GM12878 (cell line): ENCODE data around the gene ATL2. TPM values are rescaled to one million over a fixed set of nuclear protein-coding genes. Genes with fewer than 3 reads are reported as not detected.

Experiments used
- BACH1 ChIP-seq: fragments of 450-650 bp; IDR thresholded peaks from 2 replicates; pipeline ENCODE4 v1.6.1; 2017; ENCODE audit warnings: mild to moderate bottlenecking, borderline replicate concordance
- CBX3 ChIP-seq: fragments of 200-600 bp; sonication (generic); IDR thresholded peaks from 2 replicates; pipeline ENCODE4 v1.6.1; 2016; ENCODE audit warnings: low read depth, borderline replicate concordance
- CHD4 ChIP-seq: fragments of 200-600 bp; sonication (generic); IDR thresholded peaks from 2 replicates; pipeline ENCODE4 v1.6.1; 2016; ENCODE audit warnings: mild to moderate bottlenecking
- CREB1 ChIP-seq: IDR thresholded peaks from 2 replicates; pipeline ENCODE4 v1.6.1; 2012; ENCODE audit warnings: low read depth, mild to moderate bottlenecking, inconsistent platforms
- CREM ChIP-seq: IDR thresholded peaks from 2 replicates; pipeline ENCODE4 v1.6.1; 2014; ENCODE audit warnings: antibody characterized with exemption, low read depth
- ETV6 ChIP-seq, 2 experiments: fragments of 450-650 bp in 1 of 2; IDR thresholded peaks in 1 of 2; conservative IDR thresholded peaks in 1 of 2; 2 replicates each; pipeline ENCODE4 v1.6.1; 2014; ENCODE audit warnings: antibody characterized with exemption in 1 of 2, borderline replicate concordance in 1 of 2, low read depth in 1 of 2, mild to moderate bottlenecking in 1 of 2, moderate library complexity in 1 of 2
- GATAD2B ChIP-seq: fragments of 450-650 bp; conservative IDR thresholded peaks from 2 replicates; pipeline ENCODE4 v1.6.1; 2017; ENCODE audit warnings: low read depth, mild to moderate bottlenecking, moderate library complexity
- HCFC1 ChIP-seq: fragments of 150-350 bp; IDR thresholded peaks from 2 replicates; pipeline ENCODE4 v1.6.1; 2014; ENCODE audit warnings: low read length
- HDAC2 ChIP-seq: fragments of 200-600 bp; sonication (generic); IDR thresholded peaks from 2 replicates; pipeline ENCODE4 v1.6.1; 2017
- JUND ChIP-seq: IDR thresholded peaks from 2 replicates; pipeline ENCODE4 v1.6.1; 2012; ENCODE audit warnings: low read depth, mild to moderate bottlenecking, low read length, improper control_type of control experiment, moderate library complexity
- KAT2A ChIP-seq: conservative IDR thresholded peaks from 2 replicates; pipeline ENCODE4 v1.6.1; 2011; ENCODE audit warnings: low read depth, low read length; ENCODE audit not compliant: control insufficient read depth
- MTA2 ChIP-seq: fragments of 450-650 bp; IDR thresholded peaks from 2 replicates; pipeline ENCODE4 v1.6.1; 2016; ENCODE audit warnings: low read depth, mild to moderate bottlenecking, moderate library complexity
- NFYA ChIP-seq: IDR thresholded peaks from 2 replicates; pipeline ENCODE4 v1.6.1; 2011; ENCODE audit warnings: low read depth, mild to moderate bottlenecking, low read length, improper control_type of control experiment, borderline replicate concordance
- NRF1 ChIP-seq: conservative IDR thresholded peaks from 2 replicates; pipeline ENCODE4 v1.6.1; 2011; ENCODE audit warnings: mild to moderate bottlenecking, low read depth, low read length, improper control_type of control experiment
- POLR2AphosphoS2 ChIP-seq: IDR thresholded peaks from 2 replicates; pipeline ENCODE4 v1.6.1; 2011; ENCODE audit warnings: low read depth, mild to moderate bottlenecking, low read length, improper control_type of control experiment, moderate library complexity
- SP1 ChIP-seq: IDR thresholded peaks from one replicate; pipeline ENCODE4 v1.6.1; 2011; ENCODE audit warnings: low read depth, low read length
- SREBF1 ChIP-seq: IDR thresholded peaks from 2 replicates; pipeline ENCODE4 v1.6.1; 2012; ENCODE audit warnings: mild to moderate bottlenecking, low read length
- STAT1 ChIP-seq: fragments of 450-650 bp; conservative IDR thresholded peaks from 2 replicates; pipeline ENCODE4 v1.6.1; 2014; ENCODE audit warnings: antibody characterized with exemption, mild to moderate bottlenecking
- WRNIP1 ChIP-seq: IDR thresholded peaks from 2 replicates; pipeline ENCODE4 v1.6.1; 2011; ENCODE audit warnings: low read depth, low read length, improper control_type of control experiment, borderline replicate concordance
- YY1 ChIP-seq: IDR thresholded peaks from 2 replicates; pipeline ENCODE4 v1.6.1; 2011; ENCODE audit warnings: low read depth, mild to moderate bottlenecking, low read length
- ZBED1 ChIP-seq: IDR thresholded peaks from 2 replicates; pipeline ENCODE4 v1.6.1; 2016; ENCODE audit warnings: borderline replicate concordance
- polyA plus RNA-seq, 11 experiments: library from polyadenylated mRNA; depleted of rRNA in 4 of 11; unstranded in 6 of 11; stranded (reverse) in 5 of 11; fragments of >200 nt; fragmentation: Nextera tagmentation in 4 of 11; fragmentation: Illumina TruSeq in 1 of 11; extraction: Ambion mirVana in 4 of 11; extraction: Trizol in 1 of 11; gene quantifications; 1 replicate in 1 of 11; 2 replicates in 10 of 11; pipeline versions ENCODE4 v1.2.1 to v1.2.3, GENCODE V29; 2011 to 2016; ENCODE audit warnings: inconsistent platforms in 2 of 11, missing spikeins in 2 of 11, low read depth in 1 of 11
- total RNA-seq, 4 experiments: library from RNA; depleted of rRNA in 3 of 4; stranded (reverse); fragments of >200 nt in 3 of 4; fragmentation: Illumina TruSeq in 1 of 4; extraction: Trizol in 1 of 4; gene quantifications; 2 replicates each; pipeline versions ENCODE4 v1.2.1 to v1.2.3, GENCODE V29; 2013 to 2021
- TF ChIP-seq, protein P1 (sequence below): IDR thresholded peaks from 2 replicates; pipeline ENCODE4 v1.6.1; 2012; ENCODE audit warnings: low read depth, low read length, improper control_type of control experiment
- TF ChIP-seq, protein P2 (sequence below): fragments of 450-650 bp; IDR thresholded peaks from 2 replicates; pipeline ENCODE4 v1.6.1; 2017; ENCODE audit warnings: borderline replicate concordance
- TF ChIP-seq, protein P3 (sequence below): fragments of 450-650 bp; IDR thresholded peaks from 2 replicates; pipeline ENCODE4 v1.6.1; 2018; ENCODE audit warnings: borderline replicate concordance, mild to moderate bottlenecking; ENCODE audit not compliant: partially characterized antibody
- TF ChIP-seq, protein P4 (sequence below): IDR thresholded peaks from 2 replicates; pipeline ENCODE4 v1.6.1; 2012; ENCODE audit warnings: mild to moderate bottlenecking, low read depth, low read length

Gene ATL2
- total and polyA plus RNA-seq, 10 of the 15 experiments (the other 5 are each of a cell fraction or from before 2014, with no cell fraction given) = 8.6 to 51.5 (median 41.8) TPM

DNA sequence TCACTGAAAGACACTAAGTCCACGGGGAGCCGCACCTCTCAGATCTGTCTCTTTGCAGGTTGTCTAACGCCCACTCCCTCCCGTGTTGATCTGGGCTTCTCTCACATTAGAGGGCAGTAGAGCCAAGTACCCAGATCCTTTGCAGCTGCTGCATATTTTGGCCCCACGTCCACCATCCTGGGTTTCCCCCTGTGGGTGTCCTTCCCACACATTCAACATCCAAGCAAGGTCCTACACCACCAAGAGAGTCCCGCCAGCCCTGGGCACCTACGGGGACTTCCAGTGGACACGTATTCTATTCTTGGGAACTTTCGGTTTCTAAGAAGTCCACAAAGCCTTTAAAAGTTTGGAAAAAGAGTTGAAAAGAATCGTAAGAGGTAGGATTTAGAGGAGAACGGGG lies 116.6 kb downstream of the ATL2 start (continued):
- no peak for TF ChIP-seq CREB1
- peak; percentile 13 for TF ChIP-seq SP1
- TF ChIP-seq YY1 = no peak
- TF ChIP-seq KAT2A = no peak
- TF ChIP-seq GATAD2B = peak; percentile 68; the same call in 1 of the 2 replicates
- no peak for TF ChIP-seq HDAC2
- no peak for TF ChIP-seq SREBF1
- TF ChIP-seq ETV6 (conservative IDR thresholded peaks at IDR 0.05 in 1 of 2, IDR thresholded peaks at IDR 0.05 in 1 of 2; ENCODE audit: borderline replicate concordance in 1 of 2, low read depth in 1 of 2) = no peak
- TF ChIP-seq, protein P1, sequence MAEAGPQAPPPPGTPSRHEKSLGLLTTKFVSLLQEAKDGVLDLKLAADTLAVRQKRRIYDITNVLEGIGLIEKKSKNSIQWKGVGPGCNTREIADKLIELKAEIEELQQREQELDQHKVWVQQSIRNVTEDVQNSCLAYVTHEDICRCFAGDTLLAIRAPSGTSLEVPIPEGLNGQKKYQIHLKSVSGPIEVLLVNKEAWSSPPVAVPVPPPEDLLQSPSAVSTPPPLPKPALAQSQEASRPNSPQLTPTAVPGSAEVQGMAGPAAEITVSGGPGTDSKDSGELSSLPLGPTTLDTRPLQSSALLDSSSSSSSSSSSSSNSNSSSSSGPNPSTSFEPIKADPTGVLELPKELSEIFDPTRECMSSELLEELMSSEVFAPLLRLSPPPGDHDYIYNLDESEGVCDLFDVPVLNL = no peak
- TF ChIP-seq MTA2 = peak; percentile 44; the same call in 1 of the 2 replicates
- TF ChIP-seq, protein P2, sequence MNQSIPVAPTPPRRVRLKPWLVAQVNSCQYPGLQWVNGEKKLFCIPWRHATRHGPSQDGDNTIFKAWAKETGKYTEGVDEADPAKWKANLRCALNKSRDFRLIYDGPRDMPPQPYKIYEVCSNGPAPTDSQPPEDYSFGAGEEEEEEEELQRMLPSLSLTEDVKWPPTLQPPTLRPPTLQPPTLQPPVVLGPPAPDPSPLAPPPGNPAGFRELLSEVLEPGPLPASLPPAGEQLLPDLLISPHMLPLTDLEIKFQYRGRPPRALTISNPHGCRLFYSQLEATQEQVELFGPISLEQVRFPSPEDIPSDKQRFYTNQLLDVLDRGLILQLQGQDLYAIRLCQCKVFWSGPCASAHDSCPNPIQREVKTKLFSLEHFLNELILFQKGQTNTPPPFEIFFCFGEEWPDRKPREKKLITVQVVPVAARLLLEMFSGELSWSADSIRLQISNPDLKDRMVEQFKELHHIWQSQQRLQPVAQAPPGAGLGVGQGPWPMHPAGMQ = no peak
- TF ChIP-seq CBX3 = no peak
- no peak for TF ChIP-seq NFYA
- 0 out of 2 replicates have a peak, but pooled peaks have one; percentile 34 for TF ChIP-seq CREM
- TF ChIP-seq, protein P3, sequence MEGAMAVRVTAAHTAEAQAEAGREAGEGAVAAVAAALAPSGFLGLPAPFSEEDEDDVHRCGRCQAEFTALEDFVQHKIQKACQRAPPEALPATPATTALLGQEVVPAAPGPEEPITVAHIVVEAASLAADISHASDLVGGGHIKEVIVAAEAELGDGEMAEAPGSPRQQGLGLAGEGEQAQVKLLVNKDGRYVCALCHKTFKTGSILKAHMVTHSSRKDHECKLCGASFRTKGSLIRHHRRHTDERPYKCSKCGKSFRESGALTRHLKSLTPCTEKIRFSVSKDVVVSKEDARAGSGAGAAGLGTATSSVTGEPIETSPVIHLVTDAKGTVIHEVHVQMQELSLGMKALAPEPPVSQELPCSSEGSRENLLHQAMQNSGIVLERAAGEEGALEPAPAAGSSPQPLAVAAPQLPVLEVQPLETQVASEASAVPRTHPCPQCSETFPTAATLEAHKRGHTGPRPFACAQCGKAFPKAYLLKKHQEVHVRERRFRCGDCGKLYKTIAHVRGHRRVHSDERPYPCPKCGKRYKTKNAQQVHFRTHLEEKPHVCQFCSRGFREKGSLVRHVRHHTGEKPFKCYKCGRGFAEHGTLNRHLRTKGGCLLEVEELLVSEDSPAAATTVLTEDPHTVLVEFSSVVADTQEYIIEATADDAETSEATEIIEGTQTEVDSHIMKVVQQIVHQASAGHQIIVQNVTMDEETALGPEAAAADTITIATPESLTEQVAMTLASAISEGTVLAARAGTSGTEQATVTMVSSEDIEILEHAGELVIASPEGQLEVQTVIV = no peak
- no peak for TF ChIP-seq NRF1
- TF ChIP-seq ZBED1 = no peak
- TF ChIP-seq POLR2AphosphoS2 = no peak
- no peak for TF ChIP-seq CHD4
- no peak for TF ChIP-seq JUND
- no peak for TF ChIP-seq WRNIP1
- TF ChIP-seq BACH1 = no peak
- TF ChIP-seq STAT1 = no peak
- TF ChIP-seq, protein P4, sequence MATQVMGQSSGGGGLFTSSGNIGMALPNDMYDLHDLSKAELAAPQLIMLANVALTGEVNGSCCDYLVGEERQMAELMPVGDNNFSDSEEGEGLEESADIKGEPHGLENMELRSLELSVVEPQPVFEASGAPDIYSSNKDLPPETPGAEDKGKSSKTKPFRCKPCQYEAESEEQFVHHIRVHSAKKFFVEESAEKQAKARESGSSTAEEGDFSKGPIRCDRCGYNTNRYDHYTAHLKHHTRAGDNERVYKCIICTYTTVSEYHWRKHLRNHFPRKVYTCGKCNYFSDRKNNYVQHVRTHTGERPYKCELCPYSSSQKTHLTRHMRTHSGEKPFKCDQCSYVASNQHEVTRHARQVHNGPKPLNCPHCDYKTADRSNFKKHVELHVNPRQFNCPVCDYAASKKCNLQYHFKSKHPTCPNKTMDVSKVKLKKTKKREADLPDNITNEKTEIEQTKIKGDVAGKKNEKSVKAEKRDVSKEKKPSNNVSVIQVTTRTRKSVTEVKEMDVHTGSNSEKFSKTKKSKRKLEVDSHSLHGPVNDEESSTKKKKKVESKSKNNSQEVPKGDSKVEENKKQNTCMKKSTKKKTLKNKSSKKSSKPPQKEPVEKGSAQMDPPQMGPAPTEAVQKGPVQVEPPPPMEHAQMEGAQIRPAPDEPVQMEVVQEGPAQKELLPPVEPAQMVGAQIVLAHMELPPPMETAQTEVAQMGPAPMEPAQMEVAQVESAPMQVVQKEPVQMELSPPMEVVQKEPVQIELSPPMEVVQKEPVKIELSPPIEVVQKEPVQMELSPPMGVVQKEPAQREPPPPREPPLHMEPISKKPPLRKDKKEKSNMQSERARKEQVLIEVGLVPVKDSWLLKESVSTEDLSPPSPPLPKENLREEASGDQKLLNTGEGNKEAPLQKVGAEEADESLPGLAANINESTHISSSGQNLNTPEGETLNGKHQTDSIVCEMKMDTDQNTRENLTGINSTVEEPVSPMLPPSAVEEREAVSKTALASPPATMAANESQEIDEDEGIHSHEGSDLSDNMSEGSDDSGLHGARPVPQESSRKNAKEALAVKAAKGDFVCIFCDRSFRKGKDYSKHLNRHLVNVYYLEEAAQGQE = no peak
- TF ChIP-seq HCFC1 = no peak
